GM12875 (cell line): ENCODE results near the gene PIK3R1.

Source experiments
- H3K4me3 ChIP-seq: one replicate; pipeline ENCODE4 v1.5.1; 2011; ENCODE audit warnings: low read depth, low read length, control low read depth
- TF ChIP-seq, protein P1 (sequence below): IDR thresholded peaks from 2 replicates; pipeline ENCODE4 v1.5.1; 2011; ENCODE audit warnings: low read depth, mild to moderate bottlenecking, control low read depth, inconsistent platforms, low read length, moderate library complexity, borderline replicate concordance; ENCODE audit not compliant: insufficient read depth

The PIK3R1 gene

DNA sequence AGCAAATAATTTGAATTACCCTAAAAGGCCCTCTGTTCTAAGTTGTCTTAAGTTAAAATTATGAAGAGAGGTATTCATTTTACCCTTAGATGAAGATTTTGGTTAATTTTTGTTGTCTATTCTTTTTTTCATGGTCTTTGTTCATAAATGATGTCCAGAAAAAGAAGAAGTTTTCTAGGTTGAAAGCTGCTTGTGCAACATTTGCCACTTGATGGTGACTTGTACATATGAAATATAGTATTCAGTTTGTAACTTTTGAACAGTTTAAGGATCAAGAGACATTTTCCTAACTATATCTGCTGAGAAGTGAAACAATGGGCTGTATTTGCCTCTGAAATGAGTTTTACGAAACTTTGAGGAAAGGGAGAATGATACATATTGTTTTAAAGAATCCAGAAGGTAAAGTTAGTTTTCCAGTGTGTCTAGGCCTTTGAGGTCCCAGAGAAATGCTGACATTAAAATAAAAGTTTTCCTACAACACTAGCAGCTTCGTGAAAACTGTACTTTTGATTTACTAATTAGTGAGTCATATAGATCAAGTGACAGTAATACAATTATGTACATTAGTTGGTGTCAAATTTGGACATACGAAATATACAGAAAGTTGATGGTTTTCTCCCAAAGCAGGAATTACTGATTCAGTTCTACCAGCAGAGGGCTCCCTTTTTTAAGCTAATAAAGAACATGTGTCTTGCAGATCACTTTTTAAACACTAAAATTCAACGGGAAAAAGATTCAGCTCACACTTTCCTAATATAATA is 70.5 kb downstream of the PIK3R1 start:
- TF ChIP-seq, protein P1, sequence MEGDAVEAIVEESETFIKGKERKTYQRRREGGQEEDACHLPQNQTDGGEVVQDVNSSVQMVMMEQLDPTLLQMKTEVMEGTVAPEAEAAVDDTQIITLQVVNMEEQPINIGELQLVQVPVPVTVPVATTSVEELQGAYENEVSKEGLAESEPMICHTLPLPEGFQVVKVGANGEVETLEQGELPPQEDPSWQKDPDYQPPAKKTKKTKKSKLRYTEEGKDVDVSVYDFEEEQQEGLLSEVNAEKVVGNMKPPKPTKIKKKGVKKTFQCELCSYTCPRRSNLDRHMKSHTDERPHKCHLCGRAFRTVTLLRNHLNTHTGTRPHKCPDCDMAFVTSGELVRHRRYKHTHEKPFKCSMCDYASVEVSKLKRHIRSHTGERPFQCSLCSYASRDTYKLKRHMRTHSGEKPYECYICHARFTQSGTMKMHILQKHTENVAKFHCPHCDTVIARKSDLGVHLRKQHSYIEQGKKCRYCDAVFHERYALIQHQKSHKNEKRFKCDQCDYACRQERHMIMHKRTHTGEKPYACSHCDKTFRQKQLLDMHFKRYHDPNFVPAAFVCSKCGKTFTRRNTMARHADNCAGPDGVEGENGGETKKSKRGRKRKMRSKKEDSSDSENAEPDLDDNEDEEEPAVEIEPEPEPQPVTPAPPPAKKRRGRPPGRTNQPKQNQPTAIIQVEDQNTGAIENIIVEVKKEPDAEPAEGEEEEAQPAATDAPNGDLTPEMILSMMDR: peak; percentile 26; the same call in 1 of the 2 replicates
- no peak overlapping the region for H3K4me3 ChIP-seq

DNA sequence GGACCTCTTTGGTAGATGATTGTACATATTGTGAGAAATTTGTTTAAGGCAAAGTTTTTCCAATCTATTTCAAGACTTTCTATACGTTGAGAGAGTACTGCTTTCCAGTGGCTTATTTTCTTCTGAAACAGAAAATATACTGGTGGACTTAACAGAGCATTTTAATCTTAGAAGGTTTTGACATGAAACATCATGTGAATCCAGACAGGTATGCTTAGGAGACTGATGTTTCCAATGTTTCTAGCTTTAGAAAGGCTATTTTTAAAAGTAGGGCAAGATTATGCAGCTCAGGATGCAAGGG is 71.0 kb downstream of the PIK3R1 start:
- H3K4me3 ChIP-seq: no peak overlapping the region
- TF ChIP-seq, protein P1: no peak

DNA sequence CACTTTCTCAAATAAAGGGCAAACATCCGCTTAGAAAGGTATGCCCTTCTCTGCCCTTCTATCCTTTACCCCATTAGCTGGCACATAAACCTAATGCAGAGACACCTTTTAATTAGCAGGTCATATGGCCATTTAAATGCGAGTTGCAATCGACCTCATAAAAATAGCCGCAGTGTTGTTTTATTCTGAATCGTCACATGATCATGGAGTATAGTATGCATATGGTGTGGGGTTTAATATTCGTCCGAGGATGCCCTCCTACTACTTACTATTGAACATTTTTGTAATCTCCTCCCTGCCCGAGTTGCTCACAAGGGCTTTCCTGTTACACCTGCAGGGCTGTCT is 72.0 kb downstream of the PIK3R1 start:
- TF ChIP-seq, protein P1: no peak
- no peak overlapping the region for H3K4me3 ChIP-seq

DNA sequence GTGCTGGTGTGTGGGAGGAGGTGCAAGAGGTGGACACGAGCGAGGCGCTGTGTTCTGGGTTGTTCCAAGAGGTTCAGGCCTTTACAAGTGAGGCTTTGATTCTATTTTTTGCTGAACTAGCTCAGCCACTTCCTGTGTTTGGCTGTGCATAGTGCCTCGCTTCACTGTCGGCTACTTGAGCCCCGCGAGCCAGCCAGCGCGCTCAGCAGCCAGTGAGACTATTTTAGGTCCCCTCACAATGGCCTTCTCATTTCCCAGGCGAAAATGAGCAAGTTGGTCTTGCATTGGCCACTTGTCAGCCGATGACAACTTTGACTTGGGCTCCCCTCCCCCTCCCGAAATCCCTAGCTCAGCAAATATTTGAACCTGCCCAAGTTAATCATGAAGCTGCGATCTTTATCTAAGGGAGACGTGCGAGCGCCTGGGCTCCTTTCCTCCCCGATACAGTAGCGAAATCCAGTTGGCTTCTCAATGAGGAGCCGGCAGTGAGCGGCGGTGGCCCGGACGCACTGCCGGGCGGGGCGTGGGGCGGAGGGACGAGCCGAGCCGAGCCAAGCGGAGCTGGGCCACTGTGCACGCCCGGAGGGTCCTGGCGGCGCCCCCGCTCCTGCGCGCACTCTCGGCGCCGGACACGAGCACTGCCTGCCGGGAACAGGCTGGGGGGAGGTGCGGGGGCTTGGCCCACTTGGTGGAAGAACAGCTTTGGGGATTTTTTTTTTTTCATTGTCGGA is 72.6 kb downstream of the PIK3R1 start:
- H3K4me3 ChIP-seq: peak overlapping the region; percentile 58

DNA sequence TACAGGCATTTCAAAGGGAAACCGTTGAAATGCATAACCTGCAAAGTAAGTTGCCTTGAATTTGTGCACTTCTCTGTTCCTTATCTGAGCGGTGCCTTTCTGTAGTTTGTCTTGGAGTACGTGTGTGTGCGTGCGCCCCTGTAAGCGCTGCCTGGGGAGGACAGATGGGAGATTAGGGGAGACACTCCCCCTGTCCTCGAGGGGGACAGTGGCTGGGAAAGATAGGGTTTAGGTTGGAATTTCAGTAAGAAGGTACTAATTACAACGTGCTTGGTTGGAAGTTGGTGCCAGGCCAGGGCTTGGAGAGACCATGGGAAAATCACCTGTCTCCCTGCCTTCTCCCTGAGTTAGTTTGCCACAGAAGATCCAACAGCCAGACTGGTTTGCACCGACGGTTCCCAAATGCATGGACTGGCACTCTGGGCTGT is 73.2 kb downstream of the PIK3R1 start:
- TF ChIP-seq, protein P1: no peak
- H3K4me3 ChIP-seq: peak overlapping the region; percentile 58

More for the DNA sequence above, 72.6 kb downstream of the PIK3R1 start:
- TF ChIP-seq, protein P1: no peak

DNA sequence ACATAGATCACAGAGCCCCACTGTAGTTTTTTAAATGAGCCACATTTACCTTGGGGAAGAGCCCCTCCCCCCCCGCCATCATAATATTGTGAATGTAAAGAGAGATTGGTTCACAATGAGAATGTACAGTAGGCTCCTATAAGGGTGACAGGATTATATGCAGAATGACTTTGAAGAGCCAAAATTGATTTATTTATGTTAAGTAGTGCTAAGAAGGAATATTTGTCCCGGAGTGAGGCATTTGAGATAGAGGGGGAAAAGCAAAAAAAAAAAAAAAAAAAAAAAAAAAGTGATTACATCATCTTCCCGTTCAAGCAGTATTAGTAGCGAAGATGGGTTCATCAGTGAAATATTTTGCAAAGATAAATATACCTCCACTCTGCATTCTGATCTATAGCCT is 73.9 kb downstream of the PIK3R1 start:
- no peak overlapping the region for H3K4me3 ChIP-seq
- TF ChIP-seq, protein P1: no peak

DNA sequence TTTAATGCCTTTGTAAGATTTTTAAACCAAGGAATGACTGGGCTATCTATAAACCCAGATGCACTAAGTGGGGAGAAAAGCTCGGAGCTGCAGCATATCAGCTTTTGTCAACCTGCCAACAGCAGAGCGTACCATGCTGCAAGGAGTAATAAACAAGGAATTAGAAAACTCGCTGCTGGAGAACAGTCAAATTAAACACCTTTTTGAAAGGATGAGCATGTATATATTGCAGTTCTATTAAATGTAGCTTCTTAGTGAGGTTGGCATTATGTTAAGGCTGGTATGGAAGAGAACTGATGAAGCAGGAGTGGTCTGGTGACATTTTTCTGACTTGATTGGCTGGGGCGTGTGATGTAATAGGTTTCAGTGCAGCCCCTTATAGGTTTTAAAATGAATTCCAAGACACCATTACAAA is 74.7 kb downstream of the PIK3R1 start:
- H3K4me3 ChIP-seq: no peak overlapping the region
- TF ChIP-seq, protein P1: no peak
